ENCODE measurements around the gene CSTB. TPM values are rescaled to one million over a fixed set of nuclear protein-coding genes. Genes with fewer than 3 reads are reported as not detected.
A peak's percentile ranks its signal among the peaks of the same experiment; 100 is the strongest.

CSTB gene
- total RNA-seq, 1 donor from 2014 or later = 16.0 TPM

DNA sequence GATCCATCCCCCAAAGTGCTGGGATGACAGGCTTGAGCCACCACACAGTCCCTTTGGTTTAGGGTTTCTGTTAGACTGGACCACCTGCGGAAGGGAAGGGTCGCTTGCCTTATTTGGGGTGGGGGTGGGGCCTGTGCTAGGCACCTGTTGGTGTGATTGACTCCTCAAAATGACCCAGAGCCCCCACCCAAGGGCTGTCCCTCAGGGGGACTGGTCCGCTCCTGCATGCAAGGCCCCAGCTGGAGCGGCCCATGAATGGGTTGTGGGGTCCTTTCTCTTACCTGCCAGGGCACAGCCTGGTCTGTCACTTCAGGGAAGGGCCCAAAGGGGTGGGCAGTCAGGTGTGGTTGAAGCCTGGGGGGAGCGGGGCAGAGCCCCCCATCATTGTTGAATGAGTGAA lies 1.8 kb upstream of the CSTB start:
- intact Hi-C loops (cut with micrococcal nuclease) = no loop called here
- H3K36me3 Mint-ChIP-seq (ENCODE audit: low read depth) = peaks cover 17% of the 10 kb centered on the region
- peaks cover 28% of the 10 kb centered on the region for H3K4me1 Mint-ChIP-seq
- no peak for DNase-seq
- no peak overlapping the region for H3K4me3 Mint-ChIP-seq
- ChIA-PET POLR2A (interaction anchor here (0.6 kb wide), 1 partner anchor 21 kb away, joined by 4 read pairs; no protein-coding TSS in a partner anchor), CTCF (no interaction called here)
- no peaks in the 10 kb centered on the region for H3K9me3 Mint-ChIP-seq
- H3K27me3 Mint-ChIP-seq = no peaks in the 10 kb centered on the region
- no peak overlapping the region for H3K27ac Mint-ChIP-seq
- no peak for ATAC-seq (ENCODE audit: low read depth)
- TF ChIP-seq CTCF (IDR thresholded peaks at IDR 0.05) = no peak

DNA sequence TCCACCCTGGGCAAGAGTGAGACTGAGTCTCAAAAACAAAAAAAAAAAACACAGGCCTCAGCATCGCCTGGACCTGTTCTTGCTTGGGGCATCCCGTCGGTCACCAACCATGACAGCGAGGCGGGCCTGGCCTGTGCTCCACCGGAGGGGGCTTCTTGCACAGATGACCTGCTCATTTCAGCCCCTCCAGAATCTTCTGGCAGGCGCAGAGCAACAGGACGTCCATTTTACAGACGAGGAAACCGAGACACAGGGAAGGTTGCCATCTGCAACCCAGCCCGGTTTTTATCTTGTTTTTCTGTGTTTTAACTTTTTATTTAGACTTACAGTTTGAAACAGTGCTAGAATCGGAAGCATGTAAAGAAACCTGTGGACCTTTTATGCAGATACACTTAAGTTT lies 918 bp downstream of the CSTB start:
- H3K36me3 Mint-ChIP-seq (ENCODE audit: low read depth) = peaks cover 23% of the 10 kb centered on the region
- ChIA-PET CTCF (no interaction called here), POLR2A (no interaction called here)
- peaks cover 34% of the 10 kb centered on the region for H3K4me1 Mint-ChIP-seq
- H3K27ac Mint-ChIP-seq = peak overlapping the region; percentile 20
- ATAC-seq (ENCODE audit: low read depth) (no peak), DNase-seq (no peak)
- no peaks in the 10 kb centered on the region for H3K9me3 Mint-ChIP-seq
- intact Hi-C loops (cut with micrococcal nuclease) = no loop called here
- no peaks in the 10 kb centered on the region for H3K27me3 Mint-ChIP-seq
- peak overlapping the region; percentile 84 for H3K4me3 Mint-ChIP-seq
- TF ChIP-seq CTCF (IDR thresholded peaks at IDR 0.05) = no peak

- peaks cover 34% of the 10 kb centered on the region for H3K4me1 Mint-ChIP-seq
- intact Hi-C loops (cut with micrococcal nuclease) = no loop called here
- H3K36me3 Mint-ChIP-seq (ENCODE audit: low read depth) = peaks cover 23% of the 10 kb centered on the region
- ATAC-seq (ENCODE audit: low read depth) (no peak), DNase-seq (no peak)
- POLR2A ChIA-PET = no interaction called here
- H3K27ac Mint-ChIP-seq = no peak overlapping the region
- H3K9me3 Mint-ChIP-seq = no peaks in the 10 kb centered on the region
- no peak for TF ChIP-seq CTCF (IDR thresholded peaks at IDR 0.05)
- peaks cover 3% of the 10 kb centered on the region for H3K27me3 Mint-ChIP-seq
- peak overlapping the region; percentile 6 for H3K4me3 Mint-ChIP-seq
- CTCF ChIA-PET = no interaction called here
Measured at GRCh38 chr21:43774163-43774562, 1.9 kb downstream of the CSTB start.

DNA sequence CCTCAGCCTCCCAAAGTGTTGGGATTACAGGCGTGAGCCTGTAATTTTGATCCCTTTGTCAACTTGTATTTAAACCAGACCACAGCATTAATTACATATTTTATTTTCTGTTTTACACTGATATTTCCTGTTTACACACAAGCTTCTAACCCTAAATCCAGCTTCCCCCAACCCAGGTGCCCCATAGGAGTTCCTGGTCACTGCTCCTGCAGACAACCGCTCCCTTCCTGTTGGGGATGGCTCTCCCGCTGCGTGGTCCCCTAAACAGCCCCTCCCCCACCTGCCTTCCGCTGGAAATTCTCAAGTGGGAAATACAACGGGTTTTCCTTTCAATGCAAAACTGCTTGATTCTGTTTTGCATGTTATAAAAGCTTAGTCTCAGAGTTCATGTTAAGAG lies 3.7 kb downstream of the CSTB start:
- peaks cover 23% of the 10 kb centered on the region for H3K36me3 Mint-ChIP-seq (ENCODE audit: low read depth)
- H3K4me3 Mint-ChIP-seq = no peak overlapping the region
- DNase-seq (no peak), ATAC-seq (ENCODE audit: low read depth) (no peak)
- peaks cover 5% of the 10 kb centered on the region for H3K27me3 Mint-ChIP-seq
- H3K9me3 Mint-ChIP-seq = no peaks in the 10 kb centered on the region
- intact Hi-C loops (cut with micrococcal nuclease) = no loop called here
- H3K27ac Mint-ChIP-seq = no peak overlapping the region
- peaks cover 26% of the 10 kb centered on the region for H3K4me1 Mint-ChIP-seq
- no peak for TF ChIP-seq CTCF (IDR thresholded peaks at IDR 0.05)
- CTCF ChIA-PET = no interaction called here
- POLR2A ChIA-PET = no interaction called here

- no peaks in the 10 kb centered on the region for H3K9me3 Mint-ChIP-seq
Measured at GRCh38 chr21:43771698-43772424, 4.2 kb downstream of the CSTB start.

More at GRCh38 chr21:43771698-43772424, 4.2 kb downstream of the CSTB start:
- Mint-ChIP-seq H3K4me3 (no peak overlapping the region), H3K27ac (no peak overlapping the region), H3K4me1 (peaks cover 26% of the 10 kb centered on the region), H3K27me3 (peaks cover 5% of the 10 kb centered on the region), H3K36me3 (ENCODE audit: low read depth) (peaks cover 23% of the 10 kb centered on the region)
- DNase-seq (no peak), ATAC-seq (ENCODE audit: low read depth) (no peak)
- intact Hi-C loops (cut with micrococcal nuclease) = no loop called here
- CTCF ChIA-PET = no interaction called here
- POLR2A ChIA-PET = interaction anchor here (0.7 kb wide), 1 partner anchor 8 kb away, joined by 3 read pairs; no protein-coding TSS in a partner anchor
- no peak for TF ChIP-seq CTCF (IDR thresholded peaks at IDR 0.05)
